Upper lobe of right lung (tissue), 1 donor: ENCODE results near the gene LIPA. TPM values are rescaled to one million over a fixed set of nuclear protein-coding genes. Genes with fewer than 3 reads are reported as not detected.

Experiments used
- ATAC-seq: fragments of 200-7000 bp; cut with Tn5 transposase; one replicate; pipeline ENCODE4 v1.9.1; 2020; ENCODE audit warnings: mild to moderate bottlenecking, moderate library complexity
- DNase-seq: peaks from one replicate; pipeline ENCODE4 v3.0.0-alpha.2; 2020
- H3K27ac ChIP-seq: fragments of 200-600 bp; one replicate; pipeline ENCODE4 v1.8.0; 2022
- H3K27me3 ChIP-seq: fragments of 200-600 bp; one replicate; pipeline ENCODE4 v1.8.0; 2022; ENCODE audit warnings: mild to moderate bottlenecking
- H3K36me3 ChIP-seq: fragments of 200-600 bp; one replicate; pipeline ENCODE4 v1.8.0; 2022
- H3K4me1 ChIP-seq: fragments of 200-600 bp; one replicate; pipeline ENCODE4 v1.8.0; 2022
- H3K4me3 ChIP-seq: fragments of 200-600 bp; one replicate; pipeline ENCODE4 v1.8.0; 2022; ENCODE audit warnings: mild to moderate bottlenecking
- H3K9me3 ChIP-seq: fragments of 200-600 bp; one replicate; pipeline ENCODE4 v1.8.0; 2022
- intact Hi-C: fragments of 100-400 bp; cut with DNase I; formaldehyde crosslinking; loops from one replicate; pipeline ENCODE4 v1.11.0; 2022
- total RNA-seq: library from RNA; stranded (reverse); fragmentation: NEBNext Ultra II Directional; extraction: Animal tissue kit (Norgen Biotek cat#: 25700); gene quantifications from one replicate; pipeline ENCODE4 v1.2.1, GENCODE V29; 2021
- TF ChIP-seq, protein P1 (sequence below): fragments of 200-600 bp; IDR thresholded peaks from one replicate; pipeline ENCODE4 v1.8.0; 2022; ENCODE audit warnings: antibody characterized with exemption
- donor health status: DM: no; HTN: yes; CAD: no; lungs with severe emphysema.

Gene LIPA
- total RNA-seq, 1 donor from 2014 or later, result 194 TPM

GRCh38 chr10:89269433-89270152 lies 18.0 kb upstream of the LIPA start:
- ATAC-seq (no peak), DNase-seq (no peak)
- H3K36me3 ChIP-seq, result no peaks in the 10 kb centered on the region
- H3K27me3 ChIP-seq, result no peaks in the 10 kb centered on the region
- no peaks in the 10 kb centered on the region for H3K9me3 ChIP-seq
- H3K27ac ChIP-seq, result no peak overlapping the region
- intact Hi-C loops, result no loop called here
- H3K4me3 ChIP-seq, result no peak overlapping the region
- no peaks in the 10 kb centered on the region for H3K4me1 ChIP-seq
- TF ChIP-seq, protein P1, sequence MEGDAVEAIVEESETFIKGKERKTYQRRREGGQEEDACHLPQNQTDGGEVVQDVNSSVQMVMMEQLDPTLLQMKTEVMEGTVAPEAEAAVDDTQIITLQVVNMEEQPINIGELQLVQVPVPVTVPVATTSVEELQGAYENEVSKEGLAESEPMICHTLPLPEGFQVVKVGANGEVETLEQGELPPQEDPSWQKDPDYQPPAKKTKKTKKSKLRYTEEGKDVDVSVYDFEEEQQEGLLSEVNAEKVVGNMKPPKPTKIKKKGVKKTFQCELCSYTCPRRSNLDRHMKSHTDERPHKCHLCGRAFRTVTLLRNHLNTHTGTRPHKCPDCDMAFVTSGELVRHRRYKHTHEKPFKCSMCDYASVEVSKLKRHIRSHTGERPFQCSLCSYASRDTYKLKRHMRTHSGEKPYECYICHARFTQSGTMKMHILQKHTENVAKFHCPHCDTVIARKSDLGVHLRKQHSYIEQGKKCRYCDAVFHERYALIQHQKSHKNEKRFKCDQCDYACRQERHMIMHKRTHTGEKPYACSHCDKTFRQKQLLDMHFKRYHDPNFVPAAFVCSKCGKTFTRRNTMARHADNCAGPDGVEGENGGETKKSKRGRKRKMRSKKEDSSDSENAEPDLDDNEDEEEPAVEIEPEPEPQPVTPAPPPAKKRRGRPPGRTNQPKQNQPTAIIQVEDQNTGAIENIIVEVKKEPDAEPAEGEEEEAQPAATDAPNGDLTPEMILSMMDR, result no peak

DNA sequence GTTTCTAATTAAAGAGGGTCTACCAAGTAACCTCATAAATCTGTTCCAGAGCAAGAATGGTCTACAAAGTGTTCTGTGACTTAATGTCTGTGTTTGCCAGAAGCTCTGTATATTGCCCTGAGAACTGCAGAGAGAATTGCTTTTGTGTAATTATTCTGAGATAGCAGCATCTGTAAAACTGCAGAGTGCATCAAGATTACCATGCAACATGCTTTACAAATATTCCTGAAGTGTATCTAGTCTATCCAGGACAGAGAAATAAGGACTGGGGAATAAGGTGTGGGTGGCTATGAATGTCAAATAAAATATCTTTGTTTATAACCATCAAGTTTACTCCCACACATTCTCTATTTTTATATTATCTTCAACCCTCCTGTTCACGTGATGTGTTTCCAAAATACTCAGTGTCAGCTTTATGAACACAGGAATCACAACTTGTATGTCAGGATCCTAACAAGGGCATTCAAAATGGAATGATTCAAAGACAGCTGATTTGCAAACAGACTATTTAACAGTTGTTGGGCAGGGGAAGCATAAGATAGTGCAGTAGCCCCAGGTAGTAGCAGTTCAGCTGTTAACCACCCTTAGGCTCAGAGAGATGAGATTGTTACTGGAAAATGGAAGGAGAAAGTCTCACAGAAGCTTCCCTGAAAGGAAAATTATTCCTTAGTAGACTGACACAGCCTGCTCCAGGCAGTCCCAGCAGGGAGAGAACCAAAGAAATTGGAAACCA lies 15.3 kb upstream of the LIPA start:
- no peaks in the 10 kb centered on the region for H3K4me1 ChIP-seq
- ATAC-seq (no peak), DNase-seq (no peak)
- no peaks in the 10 kb centered on the region for H3K36me3 ChIP-seq
- no peak overlapping the region for H3K4me3 ChIP-seq
- intact Hi-C loops, result no loop called here
- TF ChIP-seq, protein P1, result no peak
- H3K27ac ChIP-seq, result no peak overlapping the region
- H3K27me3 ChIP-seq, result no peaks in the 10 kb centered on the region
- H3K9me3 ChIP-seq, result no peaks in the 10 kb centered on the region

DNA sequence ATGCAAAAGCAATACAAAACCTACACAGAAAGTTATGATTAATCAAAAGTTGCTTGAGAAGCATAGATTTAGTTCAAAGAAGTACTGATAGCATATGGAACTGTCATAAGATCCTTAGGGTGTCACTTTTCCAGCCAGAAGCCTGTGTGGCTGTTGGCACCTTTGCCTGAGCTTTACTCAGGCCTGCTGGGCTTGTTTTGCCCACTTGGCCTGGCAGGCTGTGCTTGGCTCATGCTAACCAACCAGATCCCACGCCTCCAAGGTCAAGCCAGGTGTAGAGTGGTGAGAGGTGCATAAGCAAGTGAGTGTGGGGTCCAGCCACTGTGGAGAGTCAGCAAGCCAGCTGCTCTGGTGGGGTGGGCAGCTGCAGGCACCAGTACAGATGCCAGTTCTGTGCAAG lies 12.0 kb upstream of the LIPA start:
- Histone ChIP-seq H3K27me3 (no peaks in the 10 kb centered on the region), H3K4me1 (no peaks in the 10 kb centered on the region), H3K4me3 (no peak overlapping the region), H3K9me3 (no peaks in the 10 kb centered on the region), H3K27ac (no peak overlapping the region), H3K36me3 (no peaks in the 10 kb centered on the region)
- ATAC-seq, result no peak
- DNase-seq, result no peak
- intact Hi-C loops, result no loop called here
- TF ChIP-seq, protein P1, result no peak

- Histone ChIP-seq H3K4me3 (no peak overlapping the region), H3K4me1 (no peaks in the 10 kb centered on the region), H3K27me3 (no peaks in the 10 kb centered on the region), H3K27ac (no peak overlapping the region), H3K9me3 (no peaks in the 10 kb centered on the region), H3K36me3 (no peaks in the 10 kb centered on the region)
- no peak for ATAC-seq
- intact Hi-C loops, result no loop called here
- TF ChIP-seq, protein P1, result no peak
- DNase-seq, result no peak
Observed at GRCh38 chr10:89263091-89263490, 11.5 kb upstream of the LIPA start.

- no peak overlapping the region for H3K4me3 ChIP-seq
- no peaks in the 10 kb centered on the region for H3K27me3 ChIP-seq
- H3K27ac ChIP-seq, result no peak overlapping the region
- TF ChIP-seq, protein P1, result no peak
- no peaks in the 10 kb centered on the region for H3K9me3 ChIP-seq
- H3K36me3 ChIP-seq, result no peaks in the 10 kb centered on the region
- ATAC-seq, result no peak
- intact Hi-C loops, result no loop called here
- no peaks in the 10 kb centered on the region for H3K4me1 ChIP-seq
- no peak for DNase-seq
Observed at GRCh38 chr10:89262086-89263051, 10.8 kb upstream of the LIPA start.
